Smooth muscle cell (in vitro differentiated cells): ENCODE results near the gene ENTPD8. TPM values are rescaled to one million over a fixed set of nuclear protein-coding genes. Genes with fewer than 3 reads are reported as not detected.

Source experiments
- DNase-seq: peaks from one replicate; lab custom pipeline; 2025; ENCODE audit not compliant: unreplicated experiment; lab: John Stamatoyannopoulos, UW
- H2AFZ ChIP-seq: fragments of 200-600 bp; sonication (generic); 2 replicates; pipeline ENCODE4 v1.6.0; 2016; ENCODE audit warnings: antibody characterized with exemption, low read depth, mild to moderate bottlenecking
- H3F3A ChIP-seq: fragments of 200-600 bp; sonication (generic); 2 replicates; pipeline ENCODE4 v1.6.0; 2017; ENCODE audit warnings: antibody characterized with exemption, low read depth
- H3K27ac ChIP-seq: fragments of 200-600 bp; sonication (generic); 2 replicates; pipeline ENCODE4 v1.5.1; 2016; ENCODE audit warnings: low read depth, mild to moderate bottlenecking
- H3K27me3 ChIP-seq: fragments of 200-600 bp; sonication (generic); 2 replicates; pipeline ENCODE4 v1.6.1; 2016; ENCODE audit warnings: low read depth, mild to moderate bottlenecking
- H3K36me3 ChIP-seq: fragments of 200-600 bp; sonication (generic); 2 replicates; pipeline ENCODE4 v1.5.1; 2016; ENCODE audit warnings: low read depth
- H3K4me1 ChIP-seq: fragments of 200-600 bp; sonication (generic); 2 replicates; pipeline ENCODE4 v1.5.1; 2016; ENCODE audit warnings: low read depth
- H3K4me2 ChIP-seq: fragments of 200-600 bp; sonication (generic); 2 replicates; pipeline ENCODE4 v1.6.0; 2016; ENCODE audit warnings: mild to moderate bottlenecking
- H3K4me3 ChIP-seq: fragments of 200-600 bp; sonication (generic); 2 replicates; pipeline ENCODE4 v1.5.1; 2016; ENCODE audit warnings: mild to moderate bottlenecking
- H3K79me2 ChIP-seq: fragments of 200-600 bp; sonication (generic); 2 replicates; pipeline ENCODE4 v1.6.0; 2016; ENCODE audit warnings: low read depth, mild to moderate bottlenecking
- H3K9ac ChIP-seq: fragments of 200-600 bp; sonication (generic); 2 replicates; pipeline ENCODE4 v1.6.0; 2016; ENCODE audit warnings: low read depth
- H3K9me3 ChIP-seq: fragments of 200-600 bp; sonication (generic); replicated peaks from 2 replicates; pipeline ENCODE4 v1.5.1; 2016; ENCODE audit warnings: low read depth
- H4K20me1 ChIP-seq: fragments of 200-600 bp; sonication (generic); 2 replicates; pipeline ENCODE4 v1.6.0; 2016; ENCODE audit warnings: low read depth
- WGBS: methylation state at CpG from one replicate; pipeline ENCODE4 v1.1.7; 2016; ENCODE audit warnings: low lambda C conversion rate; 5-methylcytosine and 5-hydroxymethylcytosine counted together
- polyA plus RNA-seq: library from polyadenylated mRNA; unstranded; fragments of >200 nt; fragmentation: Nextera tagmentation; extraction: Ambion mirVana; gene quantifications from 2 replicates; pipeline ENCODE4 v1.2.1, GENCODE V29; 2016
- total RNA-seq: library from RNA; depleted of rRNA; stranded (reverse); fragments of >200 nt; gene quantifications from 2 replicates; pipeline ENCODE4 v1.2.3, GENCODE V29; 2014
- TF ChIP-seq, protein P1 (sequence below): fragments of 200-600 bp; sonication (generic); IDR thresholded peaks from 2 replicates; pipeline ENCODE4 v1.5.1; 2017; ENCODE audit warnings: borderline replicate concordance, mild to moderate bottlenecking, antibody characterized with exemption; ENCODE audit not compliant: insufficient read depth, poor library complexity, severe bottlenecking

ENTPD8 gene
- total and polyA plus RNA-seq, 2 experiments from 2014 or later, result not detected

DNA sequence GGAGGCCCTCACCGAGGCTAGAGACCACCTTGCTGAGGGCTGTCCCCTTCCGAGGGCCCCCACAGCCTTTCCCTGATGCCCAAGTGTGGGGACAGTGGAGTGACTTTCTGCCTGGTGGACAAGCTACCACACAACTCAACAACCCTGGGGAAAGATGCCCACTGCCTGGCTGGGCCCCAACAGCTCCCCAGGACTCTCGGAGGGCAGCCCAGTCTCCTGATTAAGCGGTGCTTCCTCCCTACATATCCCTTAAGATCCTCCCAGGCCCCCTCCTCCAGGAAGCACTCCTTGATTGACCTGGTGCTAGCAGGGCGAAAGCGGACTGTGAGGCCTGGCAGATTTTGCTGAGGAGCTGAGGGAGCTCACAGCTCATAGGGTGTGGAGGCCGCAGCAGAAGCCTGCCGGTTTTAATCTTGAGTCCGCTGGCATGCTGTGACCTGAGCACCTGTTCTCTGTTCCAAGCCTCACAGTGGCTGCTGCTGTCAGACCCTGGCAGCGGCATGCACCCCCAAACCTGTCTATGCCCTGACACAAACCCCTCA, 15.8 kb upstream of the ENTPD8 start:
- H3K4me2 ChIP-seq, result no peak overlapping the region
- 97% methylated on average over 10 of the region's 10 CpGs for WGBS
- no peaks in the 10 kb centered on the region for H3K36me3 ChIP-seq
- DNase-seq, result no peak
- no peak overlapping the region for H3K27ac ChIP-seq
- H2AFZ ChIP-seq, result no peak overlapping the region
- no peaks in the 10 kb centered on the region for H3K9me3 ChIP-seq
- H3F3A ChIP-seq, result no peaks in the 10 kb centered on the region
- peaks cover 6% of the 10 kb centered on the region for H3K79me2 ChIP-seq
- TF ChIP-seq, protein P1, sequence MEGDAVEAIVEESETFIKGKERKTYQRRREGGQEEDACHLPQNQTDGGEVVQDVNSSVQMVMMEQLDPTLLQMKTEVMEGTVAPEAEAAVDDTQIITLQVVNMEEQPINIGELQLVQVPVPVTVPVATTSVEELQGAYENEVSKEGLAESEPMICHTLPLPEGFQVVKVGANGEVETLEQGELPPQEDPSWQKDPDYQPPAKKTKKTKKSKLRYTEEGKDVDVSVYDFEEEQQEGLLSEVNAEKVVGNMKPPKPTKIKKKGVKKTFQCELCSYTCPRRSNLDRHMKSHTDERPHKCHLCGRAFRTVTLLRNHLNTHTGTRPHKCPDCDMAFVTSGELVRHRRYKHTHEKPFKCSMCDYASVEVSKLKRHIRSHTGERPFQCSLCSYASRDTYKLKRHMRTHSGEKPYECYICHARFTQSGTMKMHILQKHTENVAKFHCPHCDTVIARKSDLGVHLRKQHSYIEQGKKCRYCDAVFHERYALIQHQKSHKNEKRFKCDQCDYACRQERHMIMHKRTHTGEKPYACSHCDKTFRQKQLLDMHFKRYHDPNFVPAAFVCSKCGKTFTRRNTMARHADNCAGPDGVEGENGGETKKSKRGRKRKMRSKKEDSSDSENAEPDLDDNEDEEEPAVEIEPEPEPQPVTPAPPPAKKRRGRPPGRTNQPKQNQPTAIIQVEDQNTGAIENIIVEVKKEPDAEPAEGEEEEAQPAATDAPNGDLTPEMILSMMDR, result no peak
- no peak overlapping the region for H3K9ac ChIP-seq
- peaks cover 12% of the 10 kb centered on the region for H4K20me1 ChIP-seq
- H3K27me3 ChIP-seq, result no peaks in the 10 kb centered on the region
- H3K4me1 ChIP-seq, result peaks cover 11% of the 10 kb centered on the region
- H3K4me3 ChIP-seq, result no peak overlapping the region

DNA sequence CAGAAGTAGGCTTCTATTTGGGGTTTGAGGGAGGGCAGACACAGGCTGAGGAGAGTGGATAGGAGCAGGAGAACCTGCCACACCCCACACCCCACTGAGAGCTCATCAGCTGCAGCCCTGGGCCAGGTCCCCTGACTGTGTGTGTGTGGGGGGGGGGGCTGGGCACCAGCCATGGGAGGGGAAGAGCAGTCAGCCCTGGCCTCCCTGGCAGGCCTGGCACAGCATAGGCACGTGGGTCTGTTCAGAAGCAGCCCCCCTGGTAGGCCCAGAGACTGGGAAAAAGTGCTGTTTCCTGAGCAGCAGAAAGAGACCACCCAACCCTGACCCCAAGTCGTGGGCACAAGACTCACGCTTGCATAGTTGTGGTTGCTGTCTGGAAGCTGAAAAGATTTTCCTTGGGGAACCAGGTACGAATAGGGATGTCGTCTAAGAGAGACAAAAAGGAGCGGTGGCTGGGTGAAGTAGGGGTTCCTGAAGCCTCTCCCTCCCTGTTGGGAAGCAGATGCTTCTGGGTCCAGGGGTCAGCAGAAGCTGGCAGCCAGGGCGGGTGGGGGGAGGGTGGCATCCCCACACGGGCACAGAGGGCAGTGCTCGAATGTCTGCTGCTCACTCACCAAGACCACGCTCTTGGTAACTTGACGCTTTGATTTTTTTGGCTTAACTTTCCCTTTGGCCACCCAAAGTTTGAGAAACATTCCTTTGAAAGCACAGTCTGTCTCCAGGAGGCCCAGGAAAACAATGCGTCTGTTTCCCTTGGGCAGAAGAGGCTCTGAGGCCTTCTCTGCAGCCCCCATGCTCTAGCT, 15.1 kb upstream of the ENTPD8 start:
- Histone ChIP-seq H3K9me3 (no peaks in the 10 kb centered on the region), H3F3A (no peaks in the 10 kb centered on the region), H2AFZ (no peak overlapping the region), H4K20me1 (peaks cover 12% of the 10 kb centered on the region), H3K4me2 (no peak overlapping the region), H3K36me3 (no peaks in the 10 kb centered on the region), H3K79me2 (peaks cover 6% of the 10 kb centered on the region), H3K9ac (no peak overlapping the region), H3K27me3 (no peaks in the 10 kb centered on the region), H3K4me3 (no peak overlapping the region), H3K4me1 (peaks cover 11% of the 10 kb centered on the region), H3K27ac (no peak overlapping the region)
- TF ChIP-seq, protein P1, result no peak
- DNase-seq, result no peak
- 89% methylated on average over 12 of the region's 12 CpGs for WGBS

DNA sequence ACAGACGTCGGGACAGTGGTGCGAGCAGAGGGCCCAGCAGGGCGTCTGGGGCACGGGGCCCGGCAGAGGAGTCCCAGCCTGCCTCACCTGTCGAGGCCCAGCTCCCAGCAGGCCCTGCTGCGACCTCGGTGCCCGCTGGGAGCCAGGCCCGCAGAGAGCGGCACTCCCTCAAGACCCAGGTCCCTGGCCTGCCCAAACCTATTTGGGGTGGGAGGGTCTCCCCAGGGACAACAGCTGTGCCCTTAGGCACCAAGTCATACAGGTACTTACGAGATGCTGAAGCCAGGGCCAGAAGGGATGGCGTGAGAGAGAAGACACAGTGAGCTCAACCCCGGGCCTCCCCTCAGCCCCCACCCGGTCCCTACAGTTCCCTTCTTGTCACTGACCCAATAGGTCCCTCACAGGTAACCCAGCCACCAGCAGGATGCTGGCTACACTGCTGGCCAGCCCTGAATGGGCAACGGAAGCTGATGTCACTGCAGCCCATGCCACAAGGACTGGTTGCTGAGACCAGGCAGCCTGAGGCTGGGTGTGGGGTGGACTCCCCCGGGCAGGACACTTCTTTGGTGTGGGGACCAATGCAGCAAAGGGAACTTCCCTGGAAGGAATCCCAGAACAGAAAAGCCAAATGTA, 14.3 kb upstream of the ENTPD8 start:
- Histone ChIP-seq H3K4me3 (no peak overlapping the region), H3K9ac (no peak overlapping the region), H3K27ac (no peak overlapping the region), H3K9me3 (no peaks in the 10 kb centered on the region), H4K20me1 (peaks cover 12% of the 10 kb centered on the region), H2AFZ (no peak overlapping the region), H3K36me3 (no peaks in the 10 kb centered on the region), H3K4me2 (no peak overlapping the region), H3K27me3 (no peaks in the 10 kb centered on the region), H3K4me1 (peaks cover 11% of the 10 kb centered on the region), H3K79me2 (peaks cover 6% of the 10 kb centered on the region), H3F3A (no peaks in the 10 kb centered on the region)
- TF ChIP-seq, protein P1, result no peak
- no peak for DNase-seq
- 90% methylated on average over 18 of the region's 18 CpGs for WGBS
